Fibroblast of lung (primary cell): Measurements from ENCODE around the gene UGT1A5.

ENCODE experiments used
- EZH2 ChIP-seq: IDR thresholded peaks from 2 replicates; pipeline ENCODE4 v1.5.1; 2012; ENCODE audit warnings: low read length, control low read depth, mild to moderate bottlenecking; ENCODE audit errors: missing control alignments
- TF ChIP-seq, protein P1 (sequence below), 2 donors: IDR thresholded peaks in 1 of 2; conservative IDR thresholded peaks in 1 of 2; 1 replicate in 1 of 2; 2 replicates in 1 of 2; pipeline ENCODE4 v1.5.1; 2011 to 2012; ENCODE audit warnings: low read length in 2 of 2, control low read depth in 1 of 2, inconsistent platforms in 1 of 2, low read depth in 1 of 2, mild to moderate bottlenecking in 1 of 2

DNA sequence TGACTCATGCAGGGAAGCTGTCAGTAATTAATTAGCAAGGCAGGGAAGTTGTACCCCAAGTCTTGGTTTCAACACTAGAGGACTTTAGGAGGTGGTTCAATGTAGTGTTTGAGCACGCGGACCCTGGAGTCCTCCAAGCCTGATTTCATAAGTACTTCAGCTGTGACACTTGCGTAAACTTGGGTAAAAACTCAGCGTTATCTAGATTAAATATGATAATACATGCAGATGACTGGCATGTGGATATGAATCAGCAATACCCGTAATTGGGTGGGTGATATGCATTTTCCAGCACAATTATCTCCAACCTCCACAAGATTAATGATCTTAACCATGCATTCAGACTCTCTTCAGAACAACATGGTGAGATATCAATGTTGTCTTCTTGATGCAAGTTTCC, 25.8 kb upstream of the UGT1A5 start:
- no peak for TF ChIP-seq EZH2
- TF ChIP-seq, protein P1, sequence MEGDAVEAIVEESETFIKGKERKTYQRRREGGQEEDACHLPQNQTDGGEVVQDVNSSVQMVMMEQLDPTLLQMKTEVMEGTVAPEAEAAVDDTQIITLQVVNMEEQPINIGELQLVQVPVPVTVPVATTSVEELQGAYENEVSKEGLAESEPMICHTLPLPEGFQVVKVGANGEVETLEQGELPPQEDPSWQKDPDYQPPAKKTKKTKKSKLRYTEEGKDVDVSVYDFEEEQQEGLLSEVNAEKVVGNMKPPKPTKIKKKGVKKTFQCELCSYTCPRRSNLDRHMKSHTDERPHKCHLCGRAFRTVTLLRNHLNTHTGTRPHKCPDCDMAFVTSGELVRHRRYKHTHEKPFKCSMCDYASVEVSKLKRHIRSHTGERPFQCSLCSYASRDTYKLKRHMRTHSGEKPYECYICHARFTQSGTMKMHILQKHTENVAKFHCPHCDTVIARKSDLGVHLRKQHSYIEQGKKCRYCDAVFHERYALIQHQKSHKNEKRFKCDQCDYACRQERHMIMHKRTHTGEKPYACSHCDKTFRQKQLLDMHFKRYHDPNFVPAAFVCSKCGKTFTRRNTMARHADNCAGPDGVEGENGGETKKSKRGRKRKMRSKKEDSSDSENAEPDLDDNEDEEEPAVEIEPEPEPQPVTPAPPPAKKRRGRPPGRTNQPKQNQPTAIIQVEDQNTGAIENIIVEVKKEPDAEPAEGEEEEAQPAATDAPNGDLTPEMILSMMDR (conservative IDR thresholded peaks at IDR 0.05 in 1 of 2, IDR thresholded peaks at IDR 0.05 in 1 of 2; ENCODE audit: low read depth in 1 of 2, low read length in 2 of 2) = no peak
